ENCODE data around the gene RAPGEF5.

The RAPGEF5 gene

GRCh38 chr7:22343612-22344011, 13.3 kb downstream of the RAPGEF5 start:
- DNase-seq, result no peak

- DNase-seq, result no peak
Measured at GRCh38 chr7:22343071-22343470, 13.9 kb downstream of the RAPGEF5 start.

GRCh38 chr7:22339725-22340390, 17.1 kb downstream of the RAPGEF5 start:
- no peak for DNase-seq

- no peak for DNase-seq
Measured at GRCh38 chr7:22338877-22339276, 18.1 kb downstream of the RAPGEF5 start.

GRCh38 chr7:22338411-22338810, 18.5 kb downstream of the RAPGEF5 start:
- DNase-seq, result no peak

DNA sequence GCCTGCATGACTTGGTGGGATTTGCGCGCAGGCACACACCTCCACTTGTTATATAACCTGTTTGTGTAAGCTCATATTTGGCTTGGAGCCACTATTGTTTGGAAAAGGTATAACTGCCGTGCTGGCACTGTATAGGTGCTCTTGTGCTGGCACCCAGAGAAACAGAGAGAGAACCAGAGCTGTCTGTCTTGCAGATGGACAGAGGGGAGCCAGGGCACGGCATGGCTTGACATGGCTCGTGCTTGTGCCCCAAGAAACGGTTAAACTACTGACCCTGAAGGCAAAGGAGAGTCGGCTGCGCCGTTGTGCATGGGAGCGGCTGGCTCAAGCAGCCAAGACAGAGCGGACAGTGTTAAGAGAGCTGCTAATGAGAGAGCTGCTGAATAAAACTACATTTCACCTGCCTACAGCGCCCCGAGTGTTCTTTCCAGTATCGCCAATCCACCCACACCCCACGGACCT, 23.2 kb downstream of the RAPGEF5 start:
- no peak for DNase-seq

- no peak for DNase-seq
Measured at GRCh38 chr7:22332461-22332870, 24.5 kb downstream of the RAPGEF5 start.

DNA sequence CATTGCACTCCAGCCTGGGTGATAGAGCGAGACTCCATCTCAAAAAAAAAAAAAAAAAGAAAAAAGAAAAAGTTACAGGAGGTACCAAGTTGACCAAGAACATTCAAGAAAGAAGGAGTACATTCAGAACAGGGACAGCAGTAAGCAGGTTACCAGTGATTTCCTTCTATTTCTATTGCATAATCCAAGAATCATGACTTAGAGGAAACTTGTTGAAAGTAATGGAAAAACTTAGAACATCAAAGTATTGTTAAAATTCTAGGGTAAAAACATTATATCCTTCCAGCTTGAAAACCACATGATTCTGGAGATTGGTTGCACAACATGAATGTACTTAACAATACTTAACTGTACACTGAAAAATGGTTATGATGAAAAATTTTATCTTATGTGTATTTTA, 25.2 kb downstream of the RAPGEF5 start:
- DNase-seq, result no peak

GRCh38 chr7:22330903-22331302, 26.1 kb downstream of the RAPGEF5 start:
- no peak for DNase-seq

- no peak for DNase-seq
Measured at GRCh38 chr7:22329816-22330524, 27.0 kb downstream of the RAPGEF5 start.

DNA sequence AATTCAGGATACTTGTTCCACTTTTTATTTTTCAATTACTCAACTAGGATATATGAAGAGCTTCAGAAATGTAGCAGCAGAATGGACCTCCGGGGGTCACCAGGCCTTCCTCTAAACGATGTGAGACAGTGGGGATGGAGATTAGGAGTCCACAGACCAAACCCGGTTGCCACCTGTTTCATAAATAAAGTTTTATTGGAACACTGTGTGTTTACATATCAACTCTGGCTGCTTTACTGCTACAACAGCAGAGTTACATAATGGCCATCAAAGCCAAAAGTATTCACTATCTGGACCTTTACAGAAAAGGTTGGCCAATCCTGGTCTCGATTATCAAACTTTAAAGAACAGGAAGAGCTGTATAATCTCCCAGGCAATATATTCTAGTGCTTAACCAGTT, 30.8 kb downstream of the RAPGEF5 start:
- no peak for DNase-seq

- no peak for DNase-seq
Measured at GRCh38 chr7:22325671-22326070, 31.3 kb downstream of the RAPGEF5 start.

DNA sequence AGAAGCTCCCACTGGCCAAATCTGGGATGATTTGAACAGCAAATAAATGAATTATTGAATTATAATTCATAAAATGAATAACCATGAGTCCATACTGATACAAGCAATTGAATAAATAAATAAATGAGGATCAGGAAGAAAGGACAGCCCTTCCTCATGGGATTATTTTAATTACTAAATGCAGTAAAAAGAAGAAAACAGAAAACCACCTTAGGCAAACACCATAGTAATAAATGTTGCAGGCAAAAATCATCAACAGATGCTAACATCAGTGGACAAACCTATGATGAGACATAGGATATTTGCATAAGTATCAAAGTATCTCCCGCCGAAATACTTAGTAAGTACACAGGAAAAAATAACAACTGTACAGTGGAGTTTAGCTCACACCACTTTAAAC, 33.2 kb downstream of the RAPGEF5 start:
- no peak for DNase-seq

DNA sequence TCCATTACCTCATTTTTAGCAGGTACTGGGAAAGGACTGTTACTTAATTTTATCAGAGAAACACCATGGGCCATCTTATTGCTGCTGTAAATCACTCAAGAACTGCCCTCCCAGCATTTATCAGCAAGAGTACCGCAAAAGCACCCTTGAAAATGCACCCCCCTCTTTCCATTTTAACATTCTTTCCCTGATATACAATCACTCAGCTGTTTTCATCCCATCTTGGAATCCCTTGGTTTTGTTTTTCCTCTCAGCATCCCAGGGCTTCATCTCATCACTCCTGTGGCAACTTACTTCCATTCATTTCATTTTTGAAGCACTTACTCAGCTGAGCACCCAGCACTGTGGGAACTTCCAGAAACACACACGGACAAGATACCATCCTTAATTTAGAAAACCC, 36.5 kb downstream of the RAPGEF5 start:
- no peak for DNase-seq

- DNase-seq, result no peak
Measured at GRCh38 chr7:22319424-22320403, 37.2 kb downstream of the RAPGEF5 start.

- DNase-seq, result no peak
Measured at GRCh38 chr7:22318376-22318775, 38.6 kb downstream of the RAPGEF5 start.

DNA sequence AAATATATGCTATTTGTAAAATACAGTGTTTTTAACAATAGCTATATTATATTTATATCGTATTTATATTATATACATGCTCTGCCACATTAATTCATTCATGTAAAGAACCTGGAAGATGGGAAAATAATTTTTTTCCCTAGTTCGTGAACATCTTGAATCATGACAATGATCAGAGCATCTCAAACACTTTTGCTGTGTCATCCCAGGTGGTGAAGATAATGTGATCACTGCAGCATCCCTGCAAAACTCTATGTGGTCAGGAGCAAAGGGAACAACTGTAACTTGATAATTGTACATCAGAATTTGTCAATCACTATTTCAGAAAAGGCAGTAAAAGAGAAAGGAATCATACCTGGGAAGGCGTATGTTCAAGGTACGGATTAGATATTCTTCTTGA, 39.3 kb downstream of the RAPGEF5 start:
- no peak for DNase-seq

DNA sequence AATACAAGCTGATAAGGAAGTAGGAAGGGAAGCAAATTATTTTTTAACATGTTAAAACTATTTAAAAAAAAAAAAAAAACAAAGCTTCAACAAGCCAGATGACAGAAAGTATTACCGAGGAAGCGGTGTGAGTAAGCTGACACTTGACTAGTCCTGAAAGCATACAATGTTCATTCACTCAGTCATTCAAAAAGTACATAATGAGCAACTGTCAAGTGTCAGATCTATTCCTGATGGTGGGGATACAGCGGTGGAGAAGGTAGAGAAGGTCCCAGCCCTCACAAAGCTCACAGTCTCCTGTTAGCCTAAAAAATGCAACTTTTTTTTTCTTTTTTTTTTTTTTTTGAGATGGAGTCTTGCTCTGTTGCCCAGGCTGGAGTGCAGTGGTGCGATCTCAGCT, 40.0 kb downstream of the RAPGEF5 start:
- DNase-seq, result no peak

- DNase-seq, result no peak
Measured at GRCh38 chr7:22307816-22308215, 49.1 kb downstream of the RAPGEF5 start.

GRCh38 chr7:22305706-22306105, 51.2 kb downstream of the RAPGEF5 start:
- no peak for DNase-seq

DNA sequence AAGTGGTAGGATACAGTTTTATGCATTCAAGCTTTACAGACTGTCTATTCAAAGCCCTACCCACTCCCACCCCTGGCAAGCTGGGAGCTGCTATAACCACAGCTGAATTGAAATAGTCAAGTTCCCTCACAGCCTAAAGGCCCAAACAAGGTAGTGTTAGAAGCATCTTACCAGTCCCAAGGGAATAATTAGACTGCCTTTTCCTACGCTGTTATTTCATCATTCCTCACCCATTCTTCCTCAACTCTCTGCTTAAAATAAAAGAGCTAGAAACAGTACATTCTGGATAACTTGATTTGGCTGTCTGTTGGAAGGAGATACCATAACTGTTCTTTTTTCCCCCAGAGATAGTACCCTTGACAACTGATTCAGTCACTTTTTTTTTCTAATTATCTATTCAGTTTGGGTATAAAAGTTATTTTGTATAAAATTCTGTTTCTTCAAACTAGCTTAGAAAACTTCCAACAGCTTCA, 54.0 kb downstream of the RAPGEF5 start:
- no peak for DNase-seq

GRCh38 chr7:22302193-22302592, 54.8 kb downstream of the RAPGEF5 start:
- DNase-seq, result no peak

- DNase-seq, result no peak
Measured at GRCh38 chr7:22301790-22302189, 55.2 kb downstream of the RAPGEF5 start.
